ENCODE measurements around the gene NSD1.

NSD1 gene, protein sequence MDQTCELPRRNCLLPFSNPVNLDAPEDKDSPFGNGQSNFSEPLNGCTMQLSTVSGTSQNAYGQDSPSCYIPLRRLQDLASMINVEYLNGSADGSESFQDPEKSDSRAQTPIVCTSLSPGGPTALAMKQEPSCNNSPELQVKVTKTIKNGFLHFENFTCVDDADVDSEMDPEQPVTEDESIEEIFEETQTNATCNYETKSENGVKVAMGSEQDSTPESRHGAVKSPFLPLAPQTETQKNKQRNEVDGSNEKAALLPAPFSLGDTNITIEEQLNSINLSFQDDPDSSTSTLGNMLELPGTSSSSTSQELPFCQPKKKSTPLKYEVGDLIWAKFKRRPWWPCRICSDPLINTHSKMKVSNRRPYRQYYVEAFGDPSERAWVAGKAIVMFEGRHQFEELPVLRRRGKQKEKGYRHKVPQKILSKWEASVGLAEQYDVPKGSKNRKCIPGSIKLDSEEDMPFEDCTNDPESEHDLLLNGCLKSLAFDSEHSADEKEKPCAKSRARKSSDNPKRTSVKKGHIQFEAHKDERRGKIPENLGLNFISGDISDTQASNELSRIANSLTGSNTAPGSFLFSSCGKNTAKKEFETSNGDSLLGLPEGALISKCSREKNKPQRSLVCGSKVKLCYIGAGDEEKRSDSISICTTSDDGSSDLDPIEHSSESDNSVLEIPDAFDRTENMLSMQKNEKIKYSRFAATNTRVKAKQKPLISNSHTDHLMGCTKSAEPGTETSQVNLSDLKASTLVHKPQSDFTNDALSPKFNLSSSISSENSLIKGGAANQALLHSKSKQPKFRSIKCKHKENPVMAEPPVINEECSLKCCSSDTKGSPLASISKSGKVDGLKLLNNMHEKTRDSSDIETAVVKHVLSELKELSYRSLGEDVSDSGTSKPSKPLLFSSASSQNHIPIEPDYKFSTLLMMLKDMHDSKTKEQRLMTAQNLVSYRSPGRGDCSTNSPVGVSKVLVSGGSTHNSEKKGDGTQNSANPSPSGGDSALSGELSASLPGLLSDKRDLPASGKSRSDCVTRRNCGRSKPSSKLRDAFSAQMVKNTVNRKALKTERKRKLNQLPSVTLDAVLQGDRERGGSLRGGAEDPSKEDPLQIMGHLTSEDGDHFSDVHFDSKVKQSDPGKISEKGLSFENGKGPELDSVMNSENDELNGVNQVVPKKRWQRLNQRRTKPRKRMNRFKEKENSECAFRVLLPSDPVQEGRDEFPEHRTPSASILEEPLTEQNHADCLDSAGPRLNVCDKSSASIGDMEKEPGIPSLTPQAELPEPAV (N-terminal part only)

GRCh38 chr5:177133096-177133852 lies at the start of gene NSD1:
Gene NSD1, plus strand, starts transcription at chr5:177133773. Its CDS starts 1,331 bp downstream, at chr5:177135104.
- no peaks in the 10 kb centered on the region for H3K9me3 Mint-ChIP-seq
- peak within 1 kb of the TSS; percentile 87 for H3K4me3 Mint-ChIP-seq
- H3K27me3 Mint-ChIP-seq (ENCODE audit: low read depth), result no peaks in the 10 kb centered on the region
- peak within 1 kb of the TSS; percentile 84 for H3K27ac Mint-ChIP-seq
- H3K4me1 Mint-ChIP-seq (ENCODE audit: low read depth), result peaks cover 45% of the 10 kb centered on the region
- peaks cover 15% of the 10 kb centered on the region for H3K36me3 Mint-ChIP-seq (ENCODE audit: low read depth)

- H3K36me3 Mint-ChIP-seq (ENCODE audit: low read depth), result no peaks in the 10 kb centered on the region
- H3K9me3 Mint-ChIP-seq, result no peaks in the 10 kb centered on the region
Observed at GRCh38 chr5:177084175-177084574, 49.4 kb upstream of the NSD1 start.

GRCh38 chr5:177085985-177086653 lies 47.5 kb upstream of the NSD1 start:
- Mint-ChIP-seq H3K27ac (no peak overlapping the region), H3K4me1 (ENCODE audit: low read depth) (peaks cover 10% of the 10 kb centered on the region), H3K36me3 (ENCODE audit: low read depth) (no peaks in the 10 kb centered on the region), H3K9me3 (no peaks in the 10 kb centered on the region), H3K4me3 (peak overlapping the region; percentile 62), H3K27me3 (ENCODE audit: low read depth) (peaks cover 35% of the 10 kb centered on the region)

More at GRCh38 chr5:177084175-177084574, 49.4 kb upstream of the NSD1 start:
- Mint-ChIP-seq H3K27me3 (ENCODE audit: low read depth) (peaks cover 35% of the 10 kb centered on the region), H3K4me1 (ENCODE audit: low read depth) (peaks cover 10% of the 10 kb centered on the region), H3K27ac (no peak overlapping the region), H3K4me3 (no peak overlapping the region)

DNA sequence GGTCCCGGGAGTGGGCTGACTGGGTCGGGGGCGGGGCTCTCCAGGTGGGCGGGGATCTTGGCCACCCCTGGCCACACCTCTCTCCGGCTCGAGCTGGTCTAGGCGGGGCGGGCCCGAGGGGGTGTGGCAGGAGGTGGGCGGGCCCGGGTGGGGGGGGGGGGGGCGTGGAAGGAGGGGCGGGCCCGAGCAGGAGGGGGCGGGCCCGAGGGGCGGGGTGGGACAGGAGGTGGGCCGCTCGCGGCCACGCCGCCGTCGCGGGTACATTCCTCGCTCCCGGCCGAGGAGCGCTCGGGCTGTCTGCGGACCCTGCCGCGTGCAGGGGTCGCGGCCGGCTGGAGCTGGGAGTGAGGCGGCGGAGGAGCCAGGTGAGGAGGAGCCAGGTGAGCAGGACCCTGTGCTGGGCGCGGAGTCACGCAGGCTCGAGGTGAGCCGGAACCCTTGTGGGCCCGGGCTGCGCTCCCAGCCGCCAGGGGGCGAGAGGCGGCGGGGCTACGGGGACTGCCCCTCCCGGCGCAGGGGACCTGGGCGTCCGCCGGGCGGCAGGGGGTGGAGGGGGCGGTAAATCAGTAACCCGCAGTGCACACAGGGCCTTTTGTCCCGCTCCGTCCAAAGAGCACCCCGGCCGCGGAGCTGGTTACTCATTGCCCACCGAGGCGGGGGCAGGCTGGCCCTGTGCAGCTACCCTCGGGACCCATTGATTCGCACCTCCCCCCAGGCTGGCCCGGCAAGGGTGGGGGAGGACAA lies 46.7 kb upstream of the NSD1 start, which contains the start of gene FGFR4:
FGFR4 (plus strand) TSS at position 262 of the 744 bp plus-strand sequence. CDS start 2,688 bp downstream, outside the sequence.
- Mint-ChIP-seq H3K27me3 (ENCODE audit: low read depth) (peaks cover 35% of the 10 kb centered on the region), H3K9me3 (no peaks in the 10 kb centered on the region), H3K4me3 (peak within 1 kb of the TSS; percentile 62), H3K4me1 (ENCODE audit: low read depth) (peaks cover 10% of the 10 kb centered on the region), H3K36me3 (ENCODE audit: low read depth) (no peaks in the 10 kb centered on the region), H3K27ac (no peak within 1 kb of the TSS)

DNA sequence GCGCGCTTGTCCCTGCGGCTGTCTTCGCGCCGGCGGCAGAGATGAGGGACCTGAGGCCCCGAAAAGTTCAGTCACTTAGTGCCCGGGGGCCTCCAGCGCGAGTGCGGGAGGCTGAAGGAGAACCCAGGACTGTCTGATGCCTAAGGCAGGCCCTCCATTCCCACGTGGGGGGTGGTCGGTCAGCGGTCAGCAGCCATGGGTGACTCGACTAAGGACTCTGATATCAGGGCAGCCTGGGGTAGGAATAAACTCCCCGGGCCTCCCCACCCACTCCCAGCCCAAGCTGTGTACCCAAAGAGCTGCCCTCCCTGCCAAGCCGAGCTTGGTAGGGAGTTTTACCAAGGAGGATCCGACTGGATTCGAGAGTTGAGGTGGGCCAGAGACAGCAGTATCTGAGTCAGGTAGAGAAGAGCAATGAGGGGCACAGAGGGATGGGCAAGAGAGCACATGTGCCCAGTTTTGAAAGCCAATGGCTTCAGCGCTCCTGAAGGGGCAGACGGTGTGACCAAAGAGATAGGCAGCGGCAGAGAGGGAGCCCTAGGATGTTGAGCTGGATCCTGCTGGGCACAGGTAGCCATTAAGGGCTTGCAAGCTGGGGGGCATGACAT lies 46.1 kb upstream of the NSD1 start:
- peaks cover 33% of the 10 kb centered on the region for H3K27me3 Mint-ChIP-seq (ENCODE audit: low read depth)
- H3K4me3 Mint-ChIP-seq, result peak overlapping the region; percentile 43
- H3K9me3 Mint-ChIP-seq, result no peaks in the 10 kb centered on the region

DNA sequence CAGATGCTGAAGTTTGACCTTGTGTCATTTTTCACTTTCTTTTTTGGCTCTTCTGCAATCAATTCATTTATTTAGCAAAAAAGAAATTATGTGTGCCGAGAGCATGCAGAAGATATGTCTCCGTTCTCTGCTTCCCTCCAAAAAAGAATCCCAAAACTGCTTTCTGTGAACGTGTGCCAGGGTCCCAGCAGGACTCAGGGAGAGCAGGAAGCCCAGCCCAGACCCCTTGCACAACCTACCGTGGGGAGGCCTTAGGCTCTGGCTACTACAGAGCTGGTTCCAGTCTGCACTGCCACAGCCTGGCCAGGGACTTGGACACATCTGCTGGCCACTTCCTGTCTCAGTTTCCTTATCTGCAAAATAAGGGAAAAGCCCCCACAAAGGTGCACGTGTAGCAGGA lies 44.4 kb upstream of the NSD1 start:
- H3K36me3 Mint-ChIP-seq (ENCODE audit: low read depth), result no peaks in the 10 kb centered on the region
- H3K9me3 Mint-ChIP-seq, result no peaks in the 10 kb centered on the region
- no peak overlapping the region for H3K27ac Mint-ChIP-seq
- no peak overlapping the region for H3K4me3 Mint-ChIP-seq
- H3K4me1 Mint-ChIP-seq (ENCODE audit: low read depth), result peaks cover 10% of the 10 kb centered on the region
- H3K27me3 Mint-ChIP-seq (ENCODE audit: low read depth), result peaks cover 23% of the 10 kb centered on the region

More for the DNA sequence above, 46.1 kb upstream of the NSD1 start:
- Mint-ChIP-seq H3K36me3 (ENCODE audit: low read depth) (no peaks in the 10 kb centered on the region), H3K27ac (no peak overlapping the region), H3K4me1 (ENCODE audit: low read depth) (peaks cover 10% of the 10 kb centered on the region)

DNA sequence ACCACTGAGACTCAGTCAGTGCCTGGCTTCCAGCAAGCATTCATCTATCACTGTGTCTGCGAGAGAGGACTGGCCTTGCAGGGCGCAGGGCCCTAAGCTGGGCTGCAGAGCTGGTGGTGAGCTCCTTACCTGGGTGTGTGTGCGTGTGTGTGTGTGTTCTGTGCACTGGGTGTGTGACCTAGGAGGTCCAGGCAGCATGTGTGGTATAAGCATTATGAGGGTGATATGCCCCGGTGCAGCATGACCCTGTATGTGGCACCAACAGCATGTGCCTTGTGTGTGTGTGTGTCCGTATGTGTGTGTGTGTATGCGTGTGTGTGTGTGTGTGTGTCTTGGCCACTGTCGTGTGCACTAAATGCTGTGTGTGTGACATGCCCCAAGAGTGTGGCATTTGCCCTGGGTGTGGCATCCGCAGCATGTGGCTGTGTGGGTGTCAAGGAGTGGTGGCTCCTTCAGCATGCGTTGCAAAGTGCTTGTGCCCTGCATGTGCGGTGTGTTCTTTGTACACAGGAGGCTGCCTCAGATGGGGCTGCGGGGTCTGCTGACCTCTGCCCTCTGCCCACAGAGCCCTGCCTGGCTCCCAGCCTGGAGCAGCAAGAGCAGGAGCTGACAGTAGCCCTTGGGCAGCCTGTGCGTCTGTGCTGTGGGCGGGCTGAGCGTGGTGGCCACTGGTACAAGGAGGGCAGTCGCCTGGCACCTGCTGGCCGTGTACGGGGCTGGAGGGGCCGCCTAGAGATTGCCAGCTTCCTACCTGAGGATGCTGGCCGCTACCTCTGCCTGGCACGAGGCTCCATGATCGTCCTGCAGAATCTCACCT lies 43.5 kb upstream of the NSD1 start:
- Mint-ChIP-seq H3K9me3 (no peaks in the 10 kb centered on the region), H3K4me3 (no peak overlapping the region), H3K36me3 (ENCODE audit: low read depth) (no peaks in the 10 kb centered on the region), H3K4me1 (ENCODE audit: low read depth) (peaks cover 10% of the 10 kb centered on the region), H3K27ac (no peak overlapping the region), H3K27me3 (ENCODE audit: low read depth) (peaks cover 20% of the 10 kb centered on the region)

- no peak overlapping the region for H3K27ac Mint-ChIP-seq
- H3K4me1 Mint-ChIP-seq (ENCODE audit: low read depth), result peaks cover 10% of the 10 kb centered on the region
- H3K9me3 Mint-ChIP-seq, result no peaks in the 10 kb centered on the region
- H3K36me3 Mint-ChIP-seq (ENCODE audit: low read depth), result no peaks in the 10 kb centered on the region
- peaks cover 15% of the 10 kb centered on the region for H3K27me3 Mint-ChIP-seq (ENCODE audit: low read depth)
- no peak overlapping the region for H3K4me3 Mint-ChIP-seq
Observed at GRCh38 chr5:177090813-177091212, 42.8 kb upstream of the NSD1 start.

DNA sequence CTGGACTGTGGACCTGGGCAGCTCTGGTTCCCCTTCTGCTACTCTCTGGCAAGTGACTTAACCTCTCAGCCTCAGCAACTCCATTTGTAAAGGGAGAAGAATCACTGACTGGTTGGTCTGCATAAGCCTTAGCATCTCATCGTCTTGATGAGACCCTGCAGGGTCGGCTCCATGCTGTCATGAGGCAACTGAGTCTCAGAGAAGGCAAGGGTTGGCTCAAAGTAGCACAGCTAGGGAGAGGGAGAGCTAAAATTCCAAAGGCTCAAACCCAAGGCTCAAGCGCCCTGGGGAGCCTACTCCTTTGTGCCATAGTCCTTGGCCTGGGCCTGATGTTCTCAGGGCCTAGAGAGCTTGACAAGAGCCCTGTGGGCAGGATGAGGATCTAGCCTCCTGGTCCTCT lies 42.3 kb upstream of the NSD1 start:
- Mint-ChIP-seq H3K9me3 (no peaks in the 10 kb centered on the region), H3K4me1 (ENCODE audit: low read depth) (peaks cover 7% of the 10 kb centered on the region), H3K27ac (no peak overlapping the region), H3K36me3 (ENCODE audit: low read depth) (no peaks in the 10 kb centered on the region), H3K4me3 (no peak overlapping the region), H3K27me3 (ENCODE audit: low read depth) (peaks cover 11% of the 10 kb centered on the region)

DNA sequence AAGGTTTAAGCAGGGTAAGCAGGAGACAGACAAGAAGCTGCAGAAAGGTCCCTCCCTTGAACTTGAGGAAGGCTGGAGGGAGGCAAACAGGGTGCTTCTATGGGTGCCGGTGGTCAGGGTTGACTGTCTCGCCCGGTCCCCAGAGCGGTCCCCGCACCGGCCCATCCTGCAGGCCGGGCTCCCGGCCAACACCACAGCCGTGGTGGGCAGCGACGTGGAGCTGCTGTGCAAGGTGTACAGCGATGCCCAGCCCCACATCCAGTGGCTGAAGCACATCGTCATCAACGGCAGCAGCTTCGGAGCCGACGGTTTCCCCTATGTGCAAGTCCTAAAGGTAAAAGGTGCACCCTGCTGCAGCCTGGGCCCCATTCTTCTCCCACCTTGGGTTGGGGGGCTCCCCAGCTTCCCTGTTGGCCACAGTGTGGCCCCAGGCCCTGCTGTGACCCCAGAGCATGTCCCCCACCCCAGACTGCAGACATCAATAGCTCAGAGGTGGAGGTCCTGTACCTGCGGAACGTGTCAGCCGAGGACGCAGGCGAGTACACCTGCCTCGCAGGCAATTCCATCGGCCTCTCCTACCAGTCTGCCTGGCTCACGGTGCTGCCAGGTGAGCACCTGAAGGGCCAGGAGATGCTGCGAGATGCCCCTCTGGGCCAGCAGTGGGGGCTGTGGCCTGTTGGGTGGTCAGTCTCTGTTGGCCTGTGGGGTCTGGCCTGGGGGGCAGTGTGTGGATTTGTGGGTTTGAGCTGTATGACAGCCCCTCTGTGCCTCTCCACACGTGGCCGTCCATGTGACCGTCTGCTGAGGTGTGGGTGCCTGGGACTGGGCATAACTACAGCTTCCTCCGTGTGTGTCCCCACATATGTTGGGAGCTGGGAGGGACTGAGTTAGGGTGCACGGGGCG lies 41.1 kb upstream of the NSD1 start:
- peaks cover 6% of the 10 kb centered on the region for H3K4me1 Mint-ChIP-seq (ENCODE audit: low read depth)
- H3K27ac Mint-ChIP-seq, result no peak overlapping the region
- no peaks in the 10 kb centered on the region for H3K9me3 Mint-ChIP-seq
- H3K4me3 Mint-ChIP-seq, result no peak overlapping the region
- H3K27me3 Mint-ChIP-seq (ENCODE audit: low read depth), result peaks cover 8% of the 10 kb centered on the region
- H3K36me3 Mint-ChIP-seq (ENCODE audit: low read depth), result no peaks in the 10 kb centered on the region

DNA sequence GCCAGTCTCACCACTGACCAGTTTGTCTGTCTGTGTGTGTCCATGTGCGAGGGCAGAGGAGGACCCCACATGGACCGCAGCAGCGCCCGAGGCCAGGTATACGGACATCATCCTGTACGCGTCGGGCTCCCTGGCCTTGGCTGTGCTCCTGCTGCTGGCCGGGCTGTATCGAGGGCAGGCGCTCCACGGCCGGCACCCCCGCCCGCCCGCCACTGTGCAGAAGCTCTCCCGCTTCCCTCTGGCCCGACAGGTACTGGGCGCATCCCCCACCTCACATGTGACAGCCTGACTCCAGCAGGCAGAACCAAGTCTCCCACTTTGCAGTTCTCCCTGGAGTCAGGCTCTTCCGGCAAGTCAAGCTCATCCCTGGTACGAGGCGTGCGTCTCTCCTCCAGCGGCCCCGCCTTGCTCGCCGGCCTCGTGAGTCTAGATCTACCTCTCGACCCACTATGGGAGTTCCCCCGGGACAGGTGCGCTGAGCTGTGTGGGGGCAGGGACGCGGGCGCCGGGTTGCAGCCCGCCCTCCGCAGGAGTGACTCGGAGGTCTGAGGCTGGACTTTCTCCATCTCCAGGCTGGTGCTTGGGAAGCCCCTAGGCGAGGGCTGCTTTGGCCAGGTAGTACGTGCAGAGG lies 40.4 kb upstream of the NSD1 start:
- peaks cover 4% of the 10 kb centered on the region for H3K4me1 Mint-ChIP-seq (ENCODE audit: low read depth)
- H3K27ac Mint-ChIP-seq, result no peak overlapping the region
- H3K27me3 Mint-ChIP-seq (ENCODE audit: low read depth), result peaks cover 2% of the 10 kb centered on the region
- H3K36me3 Mint-ChIP-seq (ENCODE audit: low read depth), result no peaks in the 10 kb centered on the region
- H3K4me3 Mint-ChIP-seq, result no peak overlapping the region
- H3K9me3 Mint-ChIP-seq, result no peaks in the 10 kb centered on the region

Data from T-helper 1 cell treated with Interleukin-12 subunit alpha and Interleukin-12 subunit beta and Interleukin-4 antibody, amounts not matched to agents 30 μg/mL and 1 μg/mL, for 36 hours (primary cell).